Activated B cell treated with CpG ODN at 0.5 μM for 24 hours (primary cell): ENCODE results near the gene KIF7. TPM values are rescaled to one million over a fixed set of nuclear protein-coding genes. Genes with fewer than 3 reads are reported as not detected.

Experiments used
- ATAC-seq: fragments of 200-7000 bp; cut with Tn5 transposase; one replicate; pipeline ENCODE4 v1.10.0; 2021; ENCODE audit warnings: low read depth, mild to moderate bottlenecking, moderate library complexity
- CTCF ChIA-PET: fragments of 350-600 bp; sonication (Branson Sonifier 250); formaldehyde crosslinking; loops from one replicate; lab custom pipeline; 2021; ENCODE audit warnings: antibody characterized with exemption; lab: Charles Lee
- POLR2A ChIA-PET: fragments of 350-600 bp; sonication (Branson Sonifier 250); formaldehyde crosslinking; loops from one replicate; lab custom pipeline; 2021; ENCODE audit warnings: antibody characterized with exemption; lab: Charles Lee
- DNase-seq: peaks from one replicate; pipeline ENCODE4 v3.0.0; 2022
- H3K27ac Mint-ChIP-seq: one replicate; pipeline ENCODE4 v1.8.0; 2020; ENCODE audit warnings: mixed read lengths
- H3K27me3 Mint-ChIP-seq: one replicate; pipeline ENCODE4 v1.8.0; 2021; ENCODE audit warnings: mixed read lengths
- H3K36me3 Mint-ChIP-seq: one replicate; pipeline ENCODE4 v1.8.0; 2021; ENCODE audit warnings: low read depth, mixed read lengths
- H3K4me1 Mint-ChIP-seq: one replicate; pipeline ENCODE4 v1.8.0; 2021; ENCODE audit warnings: mixed read lengths
- H3K4me3 Mint-ChIP-seq: one replicate; pipeline ENCODE4 v1.8.0; 2020; ENCODE audit warnings: mild to moderate bottlenecking, mixed read lengths
- H3K9me3 Mint-ChIP-seq: one replicate; pipeline ENCODE4 v1.8.0; 2020; ENCODE audit warnings: mixed read lengths
- CTCF ChIP-seq: fragments of 200-600 bp; IDR thresholded peaks from one replicate; pipeline ENCODE4 v1.8.0; 2022; ENCODE audit warnings: antibody characterized with exemption, mild to moderate bottlenecking
- intact Hi-C: fragments of 100-400 bp; cut with micrococcal nuclease; formaldehyde crosslinking; loops from one replicate; pipeline ENCODE4 v1.15.1; 2024
- total RNA-seq: library from RNA; stranded (reverse); gene quantifications from 2 replicates; pipeline ENCODE4 v1.2.3, GENCODE V29; 2022

The KIF7 gene
- total RNA-seq, 1 donor from 2014 or later, result 0.44 TPM

GRCh38 chr15:89627256-89627970 lies 27.9 kb downstream of the KIF7 start:
- Mint-ChIP-seq H3K4me1 (no peaks in the 10 kb centered on the region), H3K9me3 (no peaks in the 10 kb centered on the region), H3K27me3 (no peaks in the 10 kb centered on the region), H3K36me3 (no peaks in the 10 kb centered on the region), H3K4me3 (no peak overlapping the region), H3K27ac (no peak overlapping the region)
- ATAC-seq (no peak), DNase-seq (no peak)
- intact Hi-C loops, result no loop called here
- ChIA-PET CTCF (no interaction called here), POLR2A (no interaction called here)
- no peak for TF ChIP-seq CTCF

GRCh38 chr15:89625716-89626115 lies 29.6 kb downstream of the KIF7 start:
- no peaks in the 10 kb centered on the region for H3K27me3 Mint-ChIP-seq
- DNase-seq (no peak), ATAC-seq (no peak)
- H3K36me3 Mint-ChIP-seq, result no peaks in the 10 kb centered on the region
- intact Hi-C loops, result no loop called here
- TF ChIP-seq CTCF, result no peak
- H3K4me1 Mint-ChIP-seq, result no peaks in the 10 kb centered on the region
- ChIA-PET POLR2A (no interaction called here), CTCF (no interaction called here)
- H3K4me3 Mint-ChIP-seq, result no peak overlapping the region
- no peak overlapping the region for H3K27ac Mint-ChIP-seq
- no peaks in the 10 kb centered on the region for H3K9me3 Mint-ChIP-seq

DNA sequence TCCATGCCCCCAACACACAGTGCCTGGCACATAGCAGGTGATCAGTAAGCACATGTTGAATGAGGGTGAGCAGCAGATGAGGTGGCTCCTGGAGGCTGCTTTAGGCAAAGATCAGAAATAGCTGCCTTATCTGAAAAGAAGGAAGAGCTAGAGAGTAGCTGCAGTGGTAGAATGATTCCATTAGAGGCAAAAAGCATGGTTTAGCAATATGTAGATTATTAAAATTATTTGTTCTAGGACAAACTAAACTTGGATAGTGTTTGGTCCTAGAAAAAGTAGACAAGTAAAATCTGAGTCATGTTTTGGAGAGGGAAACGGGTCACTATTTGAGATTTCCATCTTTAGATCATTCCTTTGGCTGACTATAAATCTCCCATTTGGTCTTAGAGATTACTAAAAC lies 32.1 kb downstream of the KIF7 start:
- TF ChIP-seq CTCF, result no peak
- no peak for ATAC-seq
- Mint-ChIP-seq H3K4me3 (no peak overlapping the region), H3K27ac (no peak overlapping the region), H3K4me1 (no peaks in the 10 kb centered on the region), H3K9me3 (no peaks in the 10 kb centered on the region), H3K36me3 (no peaks in the 10 kb centered on the region), H3K27me3 (no peaks in the 10 kb centered on the region)
- CTCF ChIA-PET, result no interaction called here
- POLR2A ChIA-PET, result no interaction called here
- no peak for DNase-seq
- intact Hi-C loops, result no loop called here

DNA sequence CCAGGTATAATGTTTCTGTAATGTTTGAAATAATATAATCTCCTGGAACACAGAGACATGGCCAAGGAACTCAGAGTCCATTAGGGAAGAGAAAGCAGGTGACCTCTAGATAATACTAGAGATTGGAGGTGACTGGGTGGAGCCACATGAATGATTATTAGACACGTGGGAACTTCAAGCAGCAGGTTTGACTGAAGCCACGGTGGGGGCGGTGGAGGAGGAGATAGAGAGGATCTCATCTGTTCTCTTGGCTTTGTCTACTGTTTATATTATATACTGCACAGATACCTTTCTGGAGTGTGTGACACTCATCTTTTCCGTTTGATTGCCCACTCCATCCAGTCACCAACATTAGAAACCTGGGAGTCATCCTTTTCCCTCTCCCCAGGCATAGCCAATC lies 33.7 kb downstream of the KIF7 start:
- H3K4me3 Mint-ChIP-seq, result no peak overlapping the region
- no peaks in the 10 kb centered on the region for H3K9me3 Mint-ChIP-seq
- no peaks in the 10 kb centered on the region for H3K4me1 Mint-ChIP-seq
- no peak overlapping the region for H3K27ac Mint-ChIP-seq
- ChIA-PET POLR2A (no interaction called here), CTCF (no interaction called here)
- no peak for TF ChIP-seq CTCF
- H3K27me3 Mint-ChIP-seq, result no peaks in the 10 kb centered on the region
- intact Hi-C loops, result no loop called here
- no peaks in the 10 kb centered on the region for H3K36me3 Mint-ChIP-seq
- DNase-seq (no peak), ATAC-seq (no peak)

DNA sequence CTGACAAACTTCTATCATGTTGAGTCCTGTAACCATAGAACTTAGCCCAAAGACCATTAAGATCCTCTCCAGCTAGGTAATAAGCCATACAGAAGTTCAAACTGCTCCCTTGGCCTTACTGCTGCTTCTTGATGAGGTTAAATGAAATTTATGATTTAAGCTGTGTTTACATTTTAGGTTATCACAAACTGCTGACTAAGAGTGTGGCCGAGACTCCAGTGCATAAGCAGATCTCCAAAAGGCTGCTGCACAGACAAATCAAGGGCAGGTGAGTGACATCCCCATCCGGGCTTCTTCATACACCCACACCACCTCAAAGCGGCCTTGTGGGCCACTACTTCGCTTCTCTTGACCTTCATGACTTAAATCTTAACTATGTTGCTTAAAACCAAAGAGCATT lies 39.0 kb downstream of the KIF7 start:
- no peak overlapping the region for H3K27ac Mint-ChIP-seq
- intact Hi-C loops, result no loop called here
- no peak overlapping the region for H3K4me3 Mint-ChIP-seq
- POLR2A ChIA-PET, result no interaction called here
- no peaks in the 10 kb centered on the region for H3K4me1 Mint-ChIP-seq
- TF ChIP-seq CTCF, result no peak
- H3K9me3 Mint-ChIP-seq, result peaks cover 21% of the 10 kb centered on the region
- peaks cover 6% of the 10 kb centered on the region for H3K36me3 Mint-ChIP-seq
- DNase-seq (no peak), ATAC-seq (no peak)
- H3K27me3 Mint-ChIP-seq, result no peaks in the 10 kb centered on the region
- CTCF ChIA-PET, result no interaction called here
